ENCODE results near the gene SYNE1.

DNA sequence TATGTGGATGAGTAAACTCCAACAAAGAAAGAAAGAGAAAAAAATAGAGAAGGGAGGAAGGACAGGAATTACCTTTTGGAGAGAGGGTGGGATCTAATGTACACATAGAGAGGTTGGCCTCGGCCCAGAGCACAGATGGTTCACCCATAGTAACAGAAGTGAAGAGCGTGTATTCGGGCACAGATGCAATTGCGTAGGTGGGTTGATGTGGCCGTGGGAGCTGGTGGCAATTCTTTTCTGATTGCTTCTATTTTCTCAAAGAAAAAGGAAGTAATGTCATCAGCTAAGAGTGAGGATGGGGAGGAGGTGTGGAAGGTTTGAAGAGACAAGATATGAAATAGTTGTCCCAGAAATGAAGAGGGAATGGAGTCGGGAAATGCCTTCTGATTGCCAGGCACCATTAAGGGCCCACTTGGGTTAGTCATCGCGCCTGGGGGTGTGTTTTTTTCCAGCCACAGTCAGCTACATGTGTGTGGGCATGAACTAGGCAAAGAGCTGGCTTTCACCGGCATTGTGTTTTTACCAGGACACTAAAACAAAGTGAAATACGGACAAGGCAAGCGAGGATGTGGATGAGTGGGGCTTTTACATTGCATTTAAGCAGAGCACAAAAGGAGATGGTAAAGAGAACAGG lies 158.7 kb downstream of the SYNE1 start:
- TF ChIP-seq, protein P1, sequence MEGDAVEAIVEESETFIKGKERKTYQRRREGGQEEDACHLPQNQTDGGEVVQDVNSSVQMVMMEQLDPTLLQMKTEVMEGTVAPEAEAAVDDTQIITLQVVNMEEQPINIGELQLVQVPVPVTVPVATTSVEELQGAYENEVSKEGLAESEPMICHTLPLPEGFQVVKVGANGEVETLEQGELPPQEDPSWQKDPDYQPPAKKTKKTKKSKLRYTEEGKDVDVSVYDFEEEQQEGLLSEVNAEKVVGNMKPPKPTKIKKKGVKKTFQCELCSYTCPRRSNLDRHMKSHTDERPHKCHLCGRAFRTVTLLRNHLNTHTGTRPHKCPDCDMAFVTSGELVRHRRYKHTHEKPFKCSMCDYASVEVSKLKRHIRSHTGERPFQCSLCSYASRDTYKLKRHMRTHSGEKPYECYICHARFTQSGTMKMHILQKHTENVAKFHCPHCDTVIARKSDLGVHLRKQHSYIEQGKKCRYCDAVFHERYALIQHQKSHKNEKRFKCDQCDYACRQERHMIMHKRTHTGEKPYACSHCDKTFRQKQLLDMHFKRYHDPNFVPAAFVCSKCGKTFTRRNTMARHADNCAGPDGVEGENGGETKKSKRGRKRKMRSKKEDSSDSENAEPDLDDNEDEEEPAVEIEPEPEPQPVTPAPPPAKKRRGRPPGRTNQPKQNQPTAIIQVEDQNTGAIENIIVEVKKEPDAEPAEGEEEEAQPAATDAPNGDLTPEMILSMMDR (IDR thresholded peaks at IDR 0.05) = no peak
- no peak for TF ChIP-seq EZH2phosphoT487 (IDR thresholded peaks at IDR 0.05)
- no peak for TF ChIP-seq EZH2 (IDR thresholded peaks at IDR 0.05)

Measured in neural progenitor cell (in vitro differentiated cells).